H1 (cell line): Measurements from ENCODE around the gene EPHB1. TPM values are rescaled to one million over a fixed set of nuclear protein-coding genes. Genes with fewer than 3 reads are reported as not detected.
A peak's percentile ranks its signal among the peaks of the same experiment; 100 is the strongest.

Experiments
- CTCF ChIA-PET: fragments of 300-600 bp; sonication (Branson Sonifier 250); formaldehyde crosslinking; loops from one replicate; lab custom pipeline; 2021; ENCODE audit not compliant: partially characterized antibody; lab: Charles Lee
- POLR2A ChIA-PET: fragments of 300-600 bp; sonication (Branson Sonifier 250); formaldehyde crosslinking; loops from one replicate; lab custom pipeline; 2021; ENCODE audit warnings: inconsistent platforms; ENCODE audit not compliant: partially characterized antibody; lab: Charles Lee
- DNase-seq, 2 experiments: peaks; one replicate each; pipeline versions ENCODE4 v3.0.0 to v3.0.0-alpha.2; 2010 to 2022; ENCODE audit warnings: low spot score in 2 of 2, low read depth in 1 of 2, mixed read lengths in 1 of 2
- FAIRE-seq: peaks from 2 replicates; lab custom pipeline; 2011; peaks lifted over from hg19 to GRCh38; lab: Jason Lieb, UNC
- H2AFZ ChIP-seq: 2 replicates; pipeline ENCODE4 v1.8.1; 2012; ENCODE audit warnings: low read length, inconsistent platforms
- H2AK5ac ChIP-seq: 2 replicates; pipeline ENCODE4 v1.6.1; 2013; ENCODE audit warnings: low read depth, low read length
- H2BK120ac ChIP-seq: replicated peaks from 2 replicates; pipeline ENCODE3; 2013; ENCODE audit warnings: low read depth, low read length, inconsistent platforms
- H2BK12ac ChIP-seq: 2 replicates; pipeline ENCODE4 v1.6.1; 2013; ENCODE audit warnings: low read depth, low read length
- H2BK15ac ChIP-seq: 2 replicates; pipeline ENCODE4 v1.6.1; 2013; ENCODE audit warnings: low read length
- H2BK20ac ChIP-seq: 2 replicates; pipeline ENCODE4 v1.6.1; 2013; ENCODE audit warnings: low read length
- H2BK5ac ChIP-seq: 2 replicates; pipeline ENCODE4 v1.6.1; 2013; ENCODE audit warnings: low read depth, low read length
- H3K14ac ChIP-seq: 2 replicates; pipeline ENCODE4 v1.6.1; 2013; ENCODE audit warnings: inconsistent platforms; ENCODE audit not compliant: insufficient read length
- H3K18ac ChIP-seq: 2 replicates; pipeline ENCODE4 v1.6.1; 2013; ENCODE audit warnings: low read length; ENCODE audit errors: extremely low read depth
- H3K23ac ChIP-seq: 2 replicates; pipeline ENCODE4 v1.6.1; 2013; ENCODE audit warnings: inconsistent platforms; ENCODE audit not compliant: insufficient read length
- H3K23me2 ChIP-seq: 2 replicates; pipeline ENCODE4 v1.6.1; 2013; ENCODE audit warnings: low read depth, low read length
- H3K27ac ChIP-seq: 2 replicates; pipeline ENCODE4 v1.6.1; 2011; ENCODE audit warnings: low read depth, low read length, inconsistent platforms
- H3K27me3 ChIP-seq, 4 experiments: replicated peaks in 1 of 4; 1 replicate in 1 of 4; 2 replicates in 3 of 4; pipeline versions ENCODE4 v1.6.1 to v1.8.1; 2011 to 2013; ENCODE audit warnings: low read length in 3 of 4, mild to moderate bottlenecking in 3 of 4, inconsistent platforms in 2 of 4, mixed read lengths in 2 of 4, moderate library complexity in 1 of 4; ENCODE audit not compliant: control insufficient read depth in 3 of 4, insufficient read depth in 3 of 4; ENCODE audit errors: extremely low read depth in 1 of 4
- H3K36me3 ChIP-seq, 4 experiments: 2 replicates each; pipeline versions ENCODE4 v1.6.1 to v1.8.1; 2011 to 2013; ENCODE audit warnings: mild to moderate bottlenecking in 4 of 4, low read length in 3 of 4, moderate library complexity in 2 of 4, control low read depth in 1 of 4, inconsistent platforms in 1 of 4; ENCODE audit not compliant: insufficient read depth in 4 of 4, control insufficient read depth in 2 of 4
- H3K4ac ChIP-seq: replicated peaks from 2 replicates; pipeline ENCODE3; 2013; ENCODE audit warnings: low read length, low read depth, mixed read lengths, inconsistent platforms; ENCODE audit not compliant: insufficient read length
- H3K4me1 ChIP-seq, 4 experiments: replicated peaks in 1 of 4; 1 replicate in 1 of 4; 2 replicates in 3 of 4; pipeline versions ENCODE4 v1.6.1 to v1.8.1; 2011 to 2013; ENCODE audit warnings: low read length in 3 of 4, inconsistent platforms in 2 of 4, mixed read lengths in 1 of 4; ENCODE audit not compliant: insufficient read depth in 4 of 4, control insufficient read depth in 3 of 4
- H3K4me2 ChIP-seq, 2 experiments: 2 replicates each; pipeline versions ENCODE4 v1.6.1 to v1.8.1; 2011 to 2013; ENCODE audit warnings: low read depth in 2 of 2, low read length in 2 of 2, control low read depth in 1 of 2, inconsistent platforms in 1 of 2, mild to moderate bottlenecking in 1 of 2; ENCODE audit not compliant: insufficient read depth in 1 of 2
- H3K4me3 ChIP-seq, 4 experiments: fragments of 200-600, 300-600 bp in 1 of 4; sonication (generic), shearing (Covaris generic), sonication (Bioruptor Twin) in 1 of 4; 2 replicates each; pipeline versions ENCODE4 v1.5.1 to v1.8.1; 2011 to 2016; ENCODE audit warnings: low read length in 4 of 4, low read depth in 3 of 4, control low read depth in 2 of 4, inconsistent platforms in 2 of 4, mild to moderate bottlenecking in 2 of 4, mixed read lengths in 1 of 4, moderate library complexity in 1 of 4; ENCODE audit not compliant: insufficient read depth in 2 of 4; ENCODE audit errors: extremely low read depth in 1 of 4
- H3K56ac ChIP-seq: replicated peaks from 2 replicates; pipeline ENCODE3; 2013; ENCODE audit warnings: low read depth, mild to moderate bottlenecking, mixed read lengths, low read length, inconsistent platforms; ENCODE audit not compliant: insufficient read length
- H3K79me1 ChIP-seq: 2 replicates; pipeline ENCODE4 v1.6.1; 2013; ENCODE audit warnings: low read depth, low read length, control low read depth
- H3K79me2 ChIP-seq, 2 experiments: 2 replicates each; pipeline versions ENCODE4 v1.6.1 to v1.8.1; 2012 to 2013; ENCODE audit warnings: low read length in 2 of 2, mild to moderate bottlenecking in 2 of 2, inconsistent platforms in 1 of 2; ENCODE audit not compliant: insufficient read depth in 2 of 2, control insufficient read depth in 1 of 2
- H3K9ac ChIP-seq, 4 experiments: replicated peaks in 1 of 4; 1 replicate in 1 of 4; 2 replicates in 3 of 4; pipeline versions ENCODE4 v1.6.1 to v1.8.1; 2011 to 2013; ENCODE audit warnings: low read depth in 3 of 4, low read length in 3 of 4, control low read depth in 2 of 4, mild to moderate bottlenecking in 2 of 4, moderate library complexity in 2 of 4, inconsistent platforms in 1 of 4; ENCODE audit errors: extremely low read depth in 1 of 4
- H3K9me3 ChIP-seq, 2 experiments: 2 replicates each; pipeline versions ENCODE4 v1.6.1 to v1.8.1; 2012 to 2013; ENCODE audit warnings: mild to moderate bottlenecking in 2 of 2, moderate library complexity in 2 of 2, control low read depth in 1 of 2, inconsistent platforms in 1 of 2, low read depth in 1 of 2, low read length in 1 of 2, mixed read lengths in 1 of 2; ENCODE audit not compliant: insufficient read depth in 2 of 2
- H4K20me1 ChIP-seq, 2 experiments: replicated peaks in 1 of 2; 2 replicates each; pipeline versions ENCODE3 to v1.8.1; 2011 to 2013; ENCODE audit warnings: inconsistent platforms in 2 of 2, low read length in 2 of 2, mild to moderate bottlenecking in 1 of 2; ENCODE audit not compliant: insufficient read depth in 2 of 2, control insufficient read depth in 1 of 2
- H4K5ac ChIP-seq: 2 replicates; pipeline ENCODE4 v1.6.1; 2013; ENCODE audit warnings: low read length, low read depth, mixed read lengths, inconsistent platforms; ENCODE audit not compliant: insufficient read length
- H4K8ac ChIP-seq: 2 replicates; pipeline ENCODE4 v1.8.0; 2013; ENCODE audit warnings: mild to moderate bottlenecking, moderate library complexity, low read length, inconsistent platforms; ENCODE audit not compliant: insufficient read depth; ENCODE audit errors: extremely low read depth
- H4K91ac ChIP-seq: replicated peaks from 2 replicates; pipeline ENCODE3; 2013; ENCODE audit warnings: low read length, mixed read lengths, inconsistent platforms; ENCODE audit not compliant: insufficient read length
- ASH2L ChIP-seq: fragments of 200-600, 300-600 bp; sonication (generic); IDR thresholded peaks from one replicate; pipeline ENCODE4 v1.7.1; 2017; ENCODE audit warnings: low read length
- CREB1 ChIP-seq: IDR thresholded peaks from 2 replicates; pipeline ENCODE4 v1.6.1; 2012; ENCODE audit warnings: inconsistent platforms
- E2F6 ChIP-seq: IDR thresholded peaks from 2 replicates; pipeline ENCODE4 v1.6.1; 2012; ENCODE audit warnings: inconsistent platforms
- FOSL1 ChIP-seq: IDR thresholded peaks from 2 replicates; pipeline ENCODE4 v1.6.1; 2011; ENCODE audit warnings: mild to moderate bottlenecking, low read depth, low read length, moderate library complexity; ENCODE audit not compliant: insufficient read depth
- KDM1A ChIP-seq: fragments of 200-600, 300-600 bp; sonication (generic); IDR thresholded peaks from 2 replicates; pipeline ENCODE4 v1.7.1; 2016; ENCODE audit warnings: mild to moderate bottlenecking, low read length, borderline replicate concordance
- MAFK ChIP-seq: IDR thresholded peaks from 2 replicates; pipeline ENCODE4 v1.6.1; 2012; ENCODE audit warnings: low read depth, mild to moderate bottlenecking, improper control_type of control experiment, low read length
- MAX ChIP-seq: IDR thresholded peaks from 2 replicates; pipeline ENCODE4 v1.6.1; 2012; ENCODE audit warnings: inconsistent platforms
- RFX5 ChIP-seq: IDR thresholded peaks from 2 replicates; pipeline ENCODE4 v1.6.1; 2011; ENCODE audit warnings: low read depth, low read length, improper control_type of control experiment, borderline replicate concordance
- SIN3A ChIP-seq, 2 experiments: IDR thresholded peaks in 1 of 2; conservative IDR thresholded peaks in 1 of 2; 2 replicates each; pipeline ENCODE4 v1.6.1; 2011 to 2012; ENCODE audit warnings: low read length in 2 of 2, improper control_type of control experiment in 1 of 2, low read depth in 1 of 2, mild to moderate bottlenecking in 1 of 2
- TAF7 ChIP-seq: optimal IDR thresholded peaks from 2 replicates; pipeline ENCODE3; 2011; ENCODE audit warnings: low read depth, mild to moderate bottlenecking, inconsistent platforms, low read length, moderate library complexity, borderline replicate concordance
- WGBS, 2 experiments: shearing (Covaris generic) in 1 of 2; methylation state at CpG; one replicate each; pipeline versions ENCODE4 v1.1.6 to v1.1.7; 2013 to 2015; ENCODE audit warnings: low lambda C conversion rate in 2 of 2, mixed read lengths in 2 of 2, inconsistent platforms in 1 of 2, low coverage in 1 of 2, missing lambda C conversion rate in 1 of 2; ENCODE audit not compliant: insufficient replicate concordance in 2 of 2, insufficient coverage in 1 of 2, insufficient read length in 1 of 2; ENCODE audit errors: extremely low coverage in 1 of 2, missing lambda C conversion rate in 1 of 2; 5-methylcytosine and 5-hydroxymethylcytosine counted together
- polyA plus RNA-seq, 7 experiments: library from polyadenylated mRNA; depleted of rRNA in 3 of 7; stranded (reverse) in 5 of 7; unstranded in 2 of 7; fragments of >200 nt in 5 of 7; fragments of 200-250 nt in 2 of 7; gene quantifications; 1 replicate in 5 of 7; 2 replicates in 1 of 7; 4 replicates in 1 of 7; pipeline versions ENCODE4 v1.2.1 to v1.2.3, GENCODE V29; 2011 to 2013; ENCODE audit warnings: missing spikeins in 2 of 7, mixed read lengths in 2 of 7
- total RNA-seq: library from RNA; stranded (reverse); fragmentation: NEBNext Ultra II Directional; extraction: Animal tissue kit (Norgen Biotek cat#: 25700); gene quantifications from 2 replicates; pipeline ENCODE4 v1.2.1, GENCODE V29; 2021

EPHB1 gene
- total and polyA plus RNA-seq, 2 of the 8 experiments (the other 6 are each of a cell fraction or from before 2014, with no cell fraction given): 3.5 to 5.9 TPM

GRCh38 chr3:134937256-134938028 lies 142.4 kb downstream of the EPHB1 start:
- H2AFZ ChIP-seq: peak overlapping the region; percentile 36; the same call in 1 of the 2 replicates
- peaks cover 0 to 7% (median 4%) of the 10 kb centered on the region in 4 experiments; a peak in 3 of 7 replicates for H3K27me3 ChIP-seq
- CTCF ChIA-PET: interaction anchor here (0.6 to 2.3 kb wide), 15 partner anchors 10 to 299 kb away, joined by 3 to 5 read pairs (median 3); partner anchors contain the start of gene EPHB1
- H4K20me1 ChIP-seq: no peaks in the 10 kb centered on the region
- no peak overlapping the region for H4K91ac ChIP-seq
- H3K56ac ChIP-seq: no peak overlapping the region
- H3K23me2 ChIP-seq: no peaks in the 10 kb centered on the region; the same call in 1 of the 2 replicates
- H3K4me3 ChIP-seq: peak overlapping the region in 2 of 4 experiments; percentile 6 to 26; a peak in 2 of 8 replicates
- no peak overlapping the region; the same call in 1 of the 2 replicates for H2BK5ac ChIP-seq
- H3K4me2 ChIP-seq: peak overlapping the region; percentile 22 to 45; a peak in 3 of 4 replicates
- WGBS, 2 experiments: 51% methylated on average over 7 of the region's 8 CpGs; no CpG with 5 or more reads in 1 of the 2 experiments
- no peak overlapping the region for H2AK5ac ChIP-seq
- peaks cover 11 to 19% (median 18%) of the 10 kb centered on the region in 4 experiments for H3K4me1 ChIP-seq
- FAIRE-seq: no peak
- H2BK20ac ChIP-seq: 0 out of 2 replicates have a peak overlapping the region, but pooled peaks have one; percentile 1
- H3K36me3 ChIP-seq: no peaks in the 10 kb centered on the region
- H3K9ac ChIP-seq: no peak overlapping the region
- H3K79me1 ChIP-seq: no peaks in the 10 kb centered on the region
- no peak overlapping the region for H3K4ac ChIP-seq
- peak overlapping the region; percentile 53; the same call in 1 of the 2 replicates for H4K8ac ChIP-seq
- no peak overlapping the region for H2BK15ac ChIP-seq
- H2BK12ac ChIP-seq: 0 out of 2 replicates have a peak overlapping the region, but pooled peaks have one; percentile 20
- H3K27ac ChIP-seq: peak overlapping the region; percentile 60
- DNase-seq: peak; percentile 17 to 78
- no peak overlapping the region for H3K14ac ChIP-seq
- POLR2A ChIA-PET: interaction anchor here (0.6 kb wide), 1 partner anchor 117 kb away, joined by 3 read pairs; no protein-coding TSS in a partner anchor
- no peaks in the 10 kb centered on the region for H3K9me3 ChIP-seq
- peak overlapping the region; percentile 68 for H2BK120ac ChIP-seq
- peak overlapping the region; percentile 64; the same call in 1 of the 2 replicates for H3K18ac ChIP-seq
- no peaks in the 10 kb centered on the region for H3K79me2 ChIP-seq
- H3K23ac ChIP-seq: no peak overlapping the region
- peak overlapping the region; percentile 27 for H4K5ac ChIP-seq
- TF ChIP-seq SIN3A (conservative IDR thresholded peaks at IDR 0.05 in 1 of 2, IDR thresholded peaks at IDR 0.05 in 1 of 2; ENCODE audit: low read depth in 1 of 2, low read length in 2 of 2) (peak in 1 of 2 experiments; percentile 74; a peak in 1 of 4 replicates), CREB1 (no peak), TAF7 (no peak), FOSL1 (no peak), KDM1A (no peak), MAX (peak; percentile 85), MAFK (no peak), RFX5 (no peak), ASH2L (no peak), E2F6 (peak; percentile 80)
